Stimulated activated CD8-positive, alpha-beta memory T cell treated with anti-CD3 and anti-CD28 coated beads, Interleukin-4, amount 100 ng/mL, for 4 hours (primary cell): ENCODE data around the gene SMAD3.

Source experiments
- DNase-seq, 2 donors: peaks; one replicate each; pipeline ENCODE4 v3.0.0-alpha.2; 2020; ENCODE audit warnings: low read depth in 2 of 2, low spot score in 1 of 2

The SMAD3 gene

DNA sequence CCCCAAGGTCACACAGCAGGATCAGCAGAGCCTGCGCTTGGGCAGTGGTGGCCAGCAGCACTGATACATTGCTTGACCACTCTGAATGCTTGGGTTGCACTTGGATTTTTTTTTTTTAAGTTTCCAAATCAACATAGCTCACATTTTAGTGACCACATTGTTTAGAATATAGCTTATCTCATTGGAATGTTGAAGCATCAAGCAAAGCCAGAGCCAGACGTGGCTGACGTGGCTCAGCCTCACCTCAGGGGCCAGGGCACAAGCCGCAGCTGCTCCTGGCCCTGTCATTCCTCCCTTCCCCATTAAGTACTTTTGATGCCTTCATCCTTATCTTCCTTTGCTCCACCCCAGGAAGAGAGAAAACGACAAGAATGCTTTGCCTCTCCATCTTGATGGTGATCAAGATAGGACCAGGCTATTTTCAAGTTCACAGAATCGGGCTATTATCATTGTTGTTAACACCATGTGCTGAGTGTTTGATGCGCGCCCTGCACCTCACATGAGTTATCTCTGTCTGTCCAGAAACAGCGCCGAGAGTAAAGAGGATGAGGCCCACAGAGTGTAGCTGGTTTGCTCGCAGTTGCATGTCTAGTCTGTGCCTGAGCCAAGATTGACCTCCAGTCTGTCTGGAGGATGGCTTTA is 113.3 kb downstream of the SMAD3 start:
- DNase-seq: no peak

DNA sequence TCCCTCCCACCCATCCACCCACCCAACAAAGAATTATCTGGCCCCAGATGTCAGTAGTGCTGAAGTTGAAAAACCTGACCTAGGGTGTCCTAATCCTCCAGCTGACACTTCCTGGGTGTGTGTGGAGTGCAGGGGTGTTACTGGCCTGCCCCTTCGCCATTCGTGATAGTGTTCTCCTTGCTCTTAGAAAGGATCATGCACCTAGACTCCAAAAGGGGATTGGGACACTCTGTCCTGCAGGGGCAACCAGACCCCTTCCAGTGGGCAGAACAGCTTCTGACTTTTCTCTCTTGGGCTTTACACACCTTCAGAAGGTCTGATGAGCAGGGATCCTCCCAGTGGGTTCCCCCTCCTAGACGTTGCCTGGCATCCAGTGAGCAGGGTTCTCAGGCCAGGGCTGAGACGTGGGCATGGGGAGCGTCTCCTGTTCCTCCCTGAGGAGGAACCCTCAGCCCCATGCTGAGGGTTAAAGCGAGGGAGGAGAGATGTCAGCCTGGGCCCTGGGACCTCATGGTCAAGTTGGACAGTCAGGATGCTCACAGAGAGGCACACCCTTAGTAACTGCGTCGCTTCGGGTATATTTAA is 114.1 kb downstream of the SMAD3 start:
- DNase-seq: no peak

DNA sequence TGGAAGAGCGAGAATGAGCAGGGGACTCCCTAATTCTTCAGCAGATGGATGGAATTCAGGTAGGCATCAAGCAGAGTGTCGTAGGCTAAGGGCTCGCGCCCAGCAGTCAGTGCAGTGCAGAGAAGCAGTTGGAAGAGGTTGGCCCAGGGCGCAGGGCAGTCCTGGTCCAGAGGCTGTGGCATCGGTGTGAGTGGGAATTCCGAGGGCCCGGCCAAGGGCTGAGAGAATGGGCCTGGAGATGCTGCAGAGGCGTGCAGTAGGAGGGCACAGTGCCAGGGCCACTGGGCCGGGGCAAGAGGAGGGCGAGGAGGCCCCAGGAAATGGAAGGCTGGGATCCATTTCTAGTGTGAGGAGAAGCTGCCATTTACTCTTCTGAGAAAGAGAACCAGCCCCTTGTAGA is 114.6 kb downstream of the SMAD3 start:
- no peak for DNase-seq

DNA sequence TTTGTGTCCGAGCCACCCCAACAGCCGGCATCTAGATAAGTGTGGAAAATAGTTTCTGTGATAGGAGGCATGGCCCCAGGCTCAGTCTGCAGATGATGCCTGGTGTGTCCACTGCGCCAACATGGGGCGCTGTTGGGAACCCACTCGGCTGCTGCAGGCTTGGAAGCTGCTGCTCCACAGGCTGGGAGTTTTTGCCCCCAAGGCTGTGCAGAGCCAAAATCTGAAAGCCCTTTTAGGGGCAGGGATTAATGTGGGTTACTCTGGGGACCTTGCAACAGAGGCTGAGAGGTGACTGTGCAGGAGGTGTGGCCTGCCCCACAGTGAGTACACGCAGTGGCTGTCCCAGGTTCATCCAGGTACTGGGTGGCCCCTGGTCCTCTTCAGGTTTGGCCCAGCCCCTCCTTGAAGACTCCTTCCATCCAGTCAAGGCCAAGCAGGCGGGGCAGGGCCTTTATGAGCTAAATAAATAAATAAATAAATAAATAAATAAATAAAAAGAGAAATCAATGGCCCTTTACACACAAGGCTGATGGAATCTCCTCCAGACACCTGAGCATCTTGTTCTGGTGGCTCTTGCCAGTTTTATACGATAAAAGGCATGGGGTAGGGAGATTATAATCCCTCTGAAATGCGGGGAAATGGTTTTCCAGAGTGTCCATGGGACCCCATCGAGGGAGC is 115.3 kb downstream of the SMAD3 start:
- no peak for DNase-seq

DNA sequence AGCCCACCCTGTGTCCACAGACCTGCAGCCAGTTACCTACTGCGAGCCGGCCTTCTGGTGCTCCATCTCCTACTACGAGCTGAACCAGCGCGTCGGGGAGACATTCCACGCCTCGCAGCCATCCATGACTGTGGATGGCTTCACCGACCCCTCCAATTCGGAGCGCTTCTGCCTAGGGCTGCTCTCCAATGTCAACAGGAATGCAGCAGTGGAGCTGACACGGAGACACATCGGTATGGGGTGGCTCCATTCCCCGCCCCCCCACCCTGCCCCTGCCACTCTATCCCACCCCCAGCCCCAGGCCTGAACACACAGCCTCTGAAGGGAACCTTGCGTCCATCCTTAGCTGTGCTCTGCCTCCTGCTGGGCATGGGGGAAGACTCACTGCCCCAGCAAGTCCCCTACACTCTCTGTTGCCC is 115.8 kb downstream of the SMAD3 start:
- DNase-seq: no peak

DNA sequence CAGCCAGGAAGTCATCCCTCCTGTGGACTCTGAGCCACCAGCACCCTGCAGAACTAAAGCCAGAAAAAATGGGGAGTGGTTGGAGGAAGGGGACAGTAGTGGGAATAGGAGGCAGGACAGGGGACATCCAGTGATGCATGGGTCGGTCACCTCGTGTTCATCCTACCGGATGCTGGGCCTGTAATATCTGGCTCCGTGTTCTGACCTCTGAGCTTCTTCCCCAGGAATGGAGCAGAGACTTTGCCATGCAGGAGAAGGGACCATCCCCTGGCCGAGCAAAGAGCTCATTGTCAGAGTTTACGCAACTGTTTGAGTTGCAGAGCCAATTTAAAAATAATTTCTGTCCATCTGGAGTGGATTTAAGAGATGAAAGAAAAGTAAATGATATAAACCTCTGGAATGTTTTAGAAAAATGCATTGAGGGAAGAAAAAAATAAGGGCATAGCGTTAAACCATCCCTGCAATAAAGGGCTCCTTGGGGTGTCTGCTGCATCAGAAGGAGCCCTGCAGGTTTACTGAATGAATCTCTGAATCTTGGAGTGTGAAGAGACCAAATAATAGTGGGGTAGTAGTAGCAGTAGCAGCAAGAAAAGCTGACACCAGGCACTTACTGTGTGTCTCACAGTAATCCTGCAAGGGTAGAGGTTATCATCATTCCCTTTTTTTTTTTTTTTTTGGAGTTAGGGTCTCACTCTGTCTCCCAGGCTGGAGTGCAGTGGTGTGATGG is 118.2 kb downstream of the SMAD3 start:
- DNase-seq: no peak

DNA sequence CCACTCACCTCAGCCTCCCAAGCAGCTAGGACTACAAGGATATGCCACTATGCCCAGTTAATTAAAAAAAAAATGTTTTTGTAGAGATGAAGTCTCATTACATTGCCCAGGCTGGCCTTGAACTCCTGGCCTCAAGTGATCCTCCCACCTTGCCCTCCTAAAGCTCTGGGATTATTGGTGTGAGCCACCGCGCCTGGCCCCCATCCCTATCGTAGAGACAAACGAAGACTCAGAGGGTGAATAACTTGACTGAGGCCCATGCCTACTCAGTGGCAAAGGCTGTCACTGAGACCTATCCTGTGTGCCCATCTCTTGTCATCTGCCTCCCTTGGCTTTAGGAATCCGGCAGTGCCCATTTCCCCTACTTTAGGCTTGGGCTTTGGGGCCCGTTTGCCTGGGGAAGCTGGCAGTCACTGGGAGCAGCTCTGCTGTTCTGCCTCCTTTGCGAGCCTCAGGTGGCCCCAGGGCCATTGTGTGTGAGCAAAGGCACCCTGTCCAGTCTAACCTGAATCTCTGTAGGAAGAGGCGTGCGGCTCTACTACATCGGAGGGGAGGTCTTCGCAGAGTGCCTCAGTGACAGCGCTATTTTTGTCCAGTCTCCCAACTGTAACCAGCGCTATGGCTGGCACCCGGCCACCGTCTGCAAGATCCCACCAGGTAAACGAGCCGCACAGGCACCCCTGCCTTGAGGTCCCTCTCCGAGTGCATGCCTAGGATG is 119.0 kb downstream of the SMAD3 start:
- DNase-seq: no peak

DNA sequence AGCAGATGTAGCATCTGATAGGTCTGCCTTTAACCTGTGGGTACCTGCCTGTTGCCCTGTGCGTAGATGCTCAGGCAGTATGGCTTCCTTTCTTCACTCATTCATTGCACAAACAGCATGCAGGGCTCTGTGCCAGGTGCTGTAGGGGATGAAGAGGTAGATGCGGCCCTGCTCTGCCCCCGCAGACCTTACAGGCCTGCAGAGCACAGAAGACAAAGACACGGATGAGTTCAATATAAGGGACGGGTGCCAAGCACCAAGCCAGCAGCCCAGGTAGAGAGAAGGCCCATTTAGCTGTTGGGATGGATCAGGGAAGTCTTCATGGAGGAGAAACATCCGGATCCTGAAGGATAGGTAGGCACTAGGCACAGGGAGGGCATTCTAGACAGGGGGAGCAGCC is 119.6 kb downstream of the SMAD3 start:
- no peak for DNase-seq

DNA sequence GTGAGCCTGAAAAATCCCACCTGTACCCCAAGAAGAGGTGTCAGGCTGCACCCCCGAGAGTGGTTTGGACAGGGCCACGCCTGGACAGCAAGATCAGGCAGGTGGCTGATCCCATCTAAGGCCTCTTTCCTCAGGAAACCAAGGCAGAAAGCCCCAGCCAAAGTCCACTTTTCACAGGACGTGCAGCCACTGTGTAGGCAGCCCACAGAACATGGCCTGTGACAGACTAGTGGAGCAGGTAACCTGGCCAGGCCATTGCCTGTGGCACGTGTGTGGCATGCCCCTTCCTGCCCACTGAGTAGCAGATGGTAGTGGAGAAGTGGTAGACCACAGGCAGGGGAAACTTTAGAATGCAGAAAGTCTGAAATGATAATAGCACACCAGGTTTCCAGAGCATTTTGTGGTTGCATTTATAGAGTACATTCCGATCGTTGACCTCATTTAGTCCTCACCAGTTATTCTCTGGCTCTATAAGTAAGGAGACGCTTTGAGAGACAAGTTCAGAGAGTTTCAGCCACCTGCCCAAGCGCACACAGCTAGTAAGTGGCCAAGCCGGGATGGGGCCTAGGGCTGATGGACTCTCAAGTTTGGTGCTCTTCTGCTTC is 120.3 kb downstream of the SMAD3 start:
- no peak for DNase-seq

DNA sequence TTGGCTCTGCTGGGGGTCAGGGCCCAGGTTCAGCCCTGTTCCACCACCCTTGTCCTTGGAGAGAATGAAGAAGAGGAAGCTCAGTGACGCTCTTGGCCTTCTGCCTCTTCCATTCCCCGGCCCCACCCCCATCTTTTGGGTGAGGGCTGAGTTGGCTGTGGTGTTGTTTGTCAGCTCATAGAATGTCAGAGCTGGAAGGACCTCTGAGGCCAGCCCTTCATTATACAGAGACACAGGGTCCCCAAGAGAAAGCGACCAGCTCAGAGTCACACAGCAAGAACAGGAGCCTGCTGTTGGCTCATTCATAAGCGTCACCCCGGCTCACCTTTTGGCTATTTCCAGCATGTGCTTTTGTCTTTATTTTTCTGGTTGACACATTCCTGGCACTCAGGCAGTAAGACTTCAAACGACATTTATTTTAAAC is 120.8 kb downstream of the SMAD3 start:
- DNase-seq: no peak

DNA sequence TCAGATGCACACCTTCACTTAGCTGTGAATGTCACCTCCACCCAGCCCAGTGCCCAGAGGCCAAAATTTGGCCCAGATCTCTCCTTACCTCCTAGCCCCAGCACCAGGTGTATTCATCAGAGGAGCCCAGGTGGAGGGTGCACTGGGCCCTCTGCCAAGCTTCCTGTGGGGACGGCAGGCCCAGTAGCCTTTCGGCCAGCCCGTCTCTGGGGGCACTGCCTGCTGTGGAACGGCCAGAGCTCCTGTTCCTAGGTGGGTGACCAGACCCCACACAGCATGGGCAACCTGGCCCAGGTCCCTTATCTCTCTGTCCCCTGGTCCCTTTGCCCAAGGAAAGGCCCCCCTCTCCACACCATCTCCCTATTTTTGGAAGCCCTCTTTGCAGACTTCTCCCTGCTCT is 121.3 kb downstream of the SMAD3 start:
- DNase-seq: no peak

DNA sequence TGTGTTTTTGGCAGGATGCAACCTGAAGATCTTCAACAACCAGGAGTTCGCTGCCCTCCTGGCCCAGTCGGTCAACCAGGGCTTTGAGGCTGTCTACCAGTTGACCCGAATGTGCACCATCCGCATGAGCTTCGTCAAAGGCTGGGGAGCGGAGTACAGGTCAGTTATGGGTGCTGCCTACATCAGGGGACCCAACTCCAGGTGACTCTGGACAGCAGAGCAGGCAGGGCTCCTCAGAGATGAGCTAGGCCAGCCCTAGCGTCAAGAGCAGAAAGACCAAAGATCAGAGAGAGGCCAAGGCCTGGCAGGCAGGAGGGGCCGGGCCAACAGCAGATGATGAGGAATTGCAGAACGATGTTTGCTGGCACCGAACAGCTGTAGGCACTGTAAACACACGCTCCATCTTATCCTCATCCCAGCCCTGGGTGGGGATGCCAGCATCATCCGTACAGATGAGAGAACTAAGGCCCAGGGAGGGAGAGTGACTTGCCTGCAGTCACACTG is 122.0 kb downstream of the SMAD3 start:
- DNase-seq: no peak

DNA sequence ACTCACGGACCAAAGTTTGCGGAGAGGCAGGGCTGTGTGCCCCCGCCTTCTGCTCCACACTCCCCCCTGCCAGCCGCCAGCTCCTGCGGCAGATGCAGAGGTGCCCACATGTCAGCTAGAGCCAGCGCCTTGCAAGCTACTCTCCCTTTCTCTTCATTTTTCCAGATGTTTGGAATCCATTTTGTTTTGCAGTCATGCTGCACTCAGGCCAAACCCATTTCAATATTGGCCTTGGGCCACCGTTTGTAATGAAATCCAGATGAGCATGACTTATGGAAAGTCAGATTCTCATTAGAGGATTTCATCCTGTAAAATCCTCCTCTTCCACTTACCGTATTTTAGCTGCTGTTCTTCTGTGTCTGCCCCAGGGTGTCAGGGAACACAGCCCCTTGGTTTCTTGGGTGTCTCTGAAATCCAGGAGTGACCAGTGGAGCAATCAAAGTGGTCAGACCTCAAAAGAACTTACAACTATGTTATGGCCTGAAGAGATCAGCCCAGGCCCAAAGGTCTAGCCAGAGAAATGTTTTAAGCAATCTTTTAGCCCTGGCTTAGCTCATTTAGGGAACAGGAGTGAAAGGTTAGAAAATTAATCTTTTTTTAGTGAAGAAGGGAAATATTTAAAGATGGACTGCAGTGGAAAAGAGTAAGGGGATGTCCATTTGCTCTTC is 123.3 kb downstream of the SMAD3 start:
- no peak for DNase-seq

DNA sequence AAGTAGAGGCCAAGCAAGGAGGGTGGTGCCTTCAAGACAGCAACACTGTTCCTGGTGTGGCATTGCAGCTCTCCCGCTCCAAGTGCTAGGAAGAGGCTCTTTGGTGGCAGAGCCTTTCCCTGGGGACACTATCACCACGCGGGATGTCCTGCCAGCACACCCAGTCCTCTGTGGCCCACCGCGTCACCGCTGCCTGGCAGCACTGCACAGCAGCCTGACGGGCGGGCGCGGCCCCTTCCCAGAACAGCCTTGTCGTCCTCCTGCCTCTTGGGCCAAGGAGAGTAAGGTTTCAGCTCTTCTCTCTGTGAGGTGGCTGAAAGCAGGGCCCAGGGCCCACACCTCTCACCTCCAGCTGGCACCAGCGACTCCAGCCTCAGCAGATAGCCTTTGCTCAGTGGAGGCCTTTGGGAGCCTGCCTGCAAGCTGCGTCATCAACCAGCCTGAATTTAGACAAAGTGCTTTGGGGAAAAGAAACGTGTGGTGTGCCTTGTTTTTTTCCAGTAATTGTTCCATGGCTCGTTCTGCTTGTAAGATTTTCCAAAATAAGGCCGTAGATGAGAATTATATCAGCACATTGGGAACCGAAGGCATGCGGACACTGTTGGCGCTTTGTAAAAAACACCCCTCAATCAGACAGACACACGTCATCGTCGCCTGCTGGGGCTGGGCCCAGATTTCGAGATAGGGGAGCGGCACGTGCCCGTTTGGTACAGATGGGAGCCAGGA is 124.1 kb downstream of the SMAD3 start:
- DNase-seq: no peak

DNA sequence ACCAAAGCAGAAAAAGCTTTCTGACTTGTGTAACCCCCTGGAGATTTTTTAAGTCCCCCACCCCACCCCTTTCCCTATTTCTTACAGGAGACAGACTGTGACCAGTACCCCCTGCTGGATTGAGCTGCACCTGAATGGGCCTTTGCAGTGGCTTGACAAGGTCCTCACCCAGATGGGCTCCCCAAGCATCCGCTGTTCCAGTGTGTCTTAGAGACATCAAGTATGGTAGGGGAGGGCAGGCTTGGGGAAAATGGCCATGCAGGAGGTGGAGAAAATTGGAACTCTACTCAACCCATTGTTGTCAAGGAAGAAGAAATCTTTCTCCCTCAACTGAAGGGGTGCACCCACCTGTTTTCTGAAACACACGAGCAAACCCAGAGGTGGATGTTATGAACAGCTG is 124.9 kb downstream of the SMAD3 start:
- DNase-seq: no peak

DNA sequence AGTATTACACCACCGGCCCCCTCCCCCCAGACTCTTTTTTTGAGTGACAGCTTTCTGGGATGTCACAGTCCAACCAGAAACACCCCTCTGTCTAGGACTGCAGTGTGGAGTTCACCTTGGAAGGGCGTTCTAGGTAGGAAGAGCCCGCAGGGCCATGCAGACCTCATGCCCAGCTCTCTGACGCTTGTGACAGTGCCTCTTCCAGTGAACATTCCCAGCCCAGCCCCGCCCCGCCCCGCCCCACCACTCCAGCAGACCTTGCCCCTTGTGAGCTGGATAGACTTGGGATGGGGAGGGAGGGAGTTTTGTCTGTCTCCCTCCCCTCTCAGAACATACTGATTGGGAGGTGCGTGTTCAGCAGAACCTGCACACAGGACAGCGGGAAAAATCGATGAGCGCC is 125.4 kb downstream of the SMAD3 start:
- DNase-seq: no peak

DNA sequence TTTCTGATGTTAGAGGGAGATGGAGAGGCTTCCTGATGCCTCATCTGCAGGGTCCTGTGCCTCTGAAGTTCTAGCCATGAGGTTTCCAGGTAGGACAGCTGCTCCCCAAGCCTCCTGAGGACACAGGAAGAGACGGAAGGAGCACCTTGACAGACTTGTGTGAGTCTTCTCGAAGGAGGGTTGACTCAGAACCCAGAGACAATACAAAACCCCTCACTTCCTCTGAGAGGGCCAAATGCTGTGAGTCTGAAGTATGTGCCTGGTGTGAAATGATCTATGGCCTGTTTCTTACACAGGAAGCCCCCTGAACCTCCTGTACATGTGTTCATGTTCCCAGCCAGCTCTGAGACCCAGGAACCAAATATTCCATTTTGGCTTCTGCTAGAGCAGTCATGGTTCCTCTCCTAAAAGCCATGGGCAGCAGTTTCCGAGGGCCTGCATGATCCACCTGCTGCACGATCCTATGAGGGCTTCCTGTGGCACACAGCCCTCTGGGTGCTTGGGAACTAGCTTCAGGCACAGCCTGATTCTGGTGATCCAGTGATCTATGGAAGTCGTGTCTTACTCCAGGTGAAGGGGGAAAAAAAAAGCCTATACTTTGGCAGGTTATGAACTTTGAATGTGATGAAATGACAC is 126.9 kb downstream of the SMAD3 start:
- DNase-seq: no peak

DNA sequence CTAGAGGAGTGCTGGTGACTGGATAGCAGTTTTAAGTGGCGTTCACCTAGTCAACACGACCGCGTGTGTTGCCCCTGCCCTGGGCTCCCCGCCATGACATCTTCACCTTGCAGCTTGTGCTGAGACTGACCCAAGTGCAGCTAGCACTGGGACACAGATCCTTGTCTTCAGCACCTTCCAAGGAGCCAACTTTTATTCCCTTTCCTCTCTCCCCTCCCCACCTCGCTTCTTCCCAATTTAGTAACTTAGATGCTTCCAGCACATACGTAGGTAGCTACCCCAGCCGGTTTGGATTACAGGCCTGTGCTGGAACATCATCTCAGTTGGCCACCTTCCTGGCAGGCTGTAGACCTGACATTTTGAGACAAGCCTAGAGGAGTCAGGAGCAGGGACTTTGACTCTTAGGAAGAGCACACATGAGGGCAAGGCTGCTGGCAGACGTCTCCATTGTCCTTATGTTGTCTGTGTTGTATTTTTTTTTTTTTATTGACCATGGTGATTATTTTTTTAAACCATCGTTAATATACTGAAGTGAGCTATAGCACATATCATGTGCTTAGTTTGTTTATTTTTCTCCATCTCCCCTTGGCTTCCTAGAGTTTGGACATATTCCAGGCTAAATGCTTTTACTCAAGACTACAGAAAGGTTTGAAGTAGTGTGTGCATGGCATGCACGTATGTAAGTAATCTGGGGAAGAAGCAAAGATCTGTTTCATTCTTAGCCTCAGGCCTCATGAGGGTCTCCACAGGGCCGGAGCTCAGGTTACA is 128.0 kb downstream of the SMAD3 start:
- no peak for DNase-seq
